ENCODE measurements around the gene GLUL. TPM values are rescaled to one million over a fixed set of nuclear protein-coding genes. Genes with fewer than 3 reads are reported as not detected.

The GLUL gene
- total and polyA plus RNA-seq, 4 experiments from 2014 or later: 78.5 to 96.0 (median 89.5) TPM

DNA sequence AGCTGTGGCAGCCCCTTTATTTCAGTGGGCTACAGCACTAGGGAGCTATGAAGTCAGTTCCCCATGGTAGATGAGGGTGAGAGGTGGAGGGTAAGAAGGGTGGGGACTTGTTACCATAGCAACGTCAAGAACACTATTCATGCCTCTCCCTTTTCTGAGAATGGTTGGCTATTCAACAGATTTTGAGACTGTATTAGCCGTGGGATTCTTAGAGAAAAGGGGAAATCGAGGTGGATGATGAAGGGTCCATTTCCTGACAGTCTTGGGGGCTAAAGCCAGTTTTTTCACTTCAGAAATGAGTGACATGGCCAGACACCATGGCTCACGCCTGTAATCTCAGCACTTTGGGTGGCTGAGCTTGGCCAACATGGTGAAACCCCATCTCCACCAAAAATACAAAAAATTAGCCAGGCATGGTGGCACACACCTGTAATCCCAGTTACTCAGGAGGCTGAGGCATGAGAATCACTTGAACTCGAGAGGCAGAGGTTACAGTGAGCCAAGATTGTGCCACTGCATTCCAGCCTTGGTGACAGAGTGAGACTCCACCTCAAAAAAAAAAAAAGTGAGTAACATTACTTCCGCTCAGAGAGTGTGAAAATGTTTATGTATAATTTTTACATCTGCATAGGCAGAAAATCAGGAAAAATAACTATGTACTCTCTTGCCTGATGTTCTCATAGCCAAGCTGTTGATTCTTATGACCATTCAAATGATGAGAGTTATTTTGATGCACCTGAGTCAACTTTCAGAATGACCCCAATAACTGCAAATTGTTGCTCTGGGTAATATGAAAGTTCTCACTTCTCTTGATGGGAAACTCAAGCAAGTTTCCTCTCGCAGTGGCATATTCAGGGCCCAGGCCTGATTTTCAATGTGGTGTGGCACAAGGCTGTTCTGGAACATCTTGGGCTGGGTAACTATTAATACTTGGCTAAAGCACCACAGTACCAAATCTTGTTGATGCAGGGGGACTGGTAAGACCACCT is 35.1 kb upstream of the GLUL start:
- Mint-ChIP-seq H3K27ac (peak overlapping the region in 1 of 7 donors; percentile 18), H3K9me3 (peaks cover 0 to 1% (median 0%) of the 10 kb centered on the region in 8 donors), H3K36me3 (no peaks in the 10 kb centered on the region), H3K4me1 (peaks cover 11 to 22% (median 16%) of the 10 kb centered on the region in 4 donors), H3K27me3 (no peaks in the 10 kb centered on the region), H3K4me3 (no peak overlapping the region)
- intact Hi-C loops (cut with micrococcal nuclease): no loop called here
- Histone ChIP-seq H3K4me3 (ENCODE audit: low read length in 2 of 2) (no peak overlapping the region), H3K4me1 (ENCODE audit: insufficient read depth, low read length) (peaks cover 17% of the 10 kb centered on the region), H3K27me3 (ENCODE audit: insufficient read depth, low read length) (no peaks in the 10 kb centered on the region), H3K9me3 (ENCODE audit: control insufficient read depth in 1 of 2, low read length in 2 of 2) (no peaks in the 10 kb centered on the region), H3K36me3 (ENCODE audit: insufficient read depth, low read length) (no peaks in the 10 kb centered on the region), H3K27ac (ENCODE audit: low read depth, low read length) (no peak overlapping the region)
- POLR2A ChIA-PET (ENCODE audit: partially characterized antibody): no interaction called here
- CTCF ChIA-PET (ENCODE audit: partially characterized antibody): no interaction called here
- DNase-seq: no peak

DNA sequence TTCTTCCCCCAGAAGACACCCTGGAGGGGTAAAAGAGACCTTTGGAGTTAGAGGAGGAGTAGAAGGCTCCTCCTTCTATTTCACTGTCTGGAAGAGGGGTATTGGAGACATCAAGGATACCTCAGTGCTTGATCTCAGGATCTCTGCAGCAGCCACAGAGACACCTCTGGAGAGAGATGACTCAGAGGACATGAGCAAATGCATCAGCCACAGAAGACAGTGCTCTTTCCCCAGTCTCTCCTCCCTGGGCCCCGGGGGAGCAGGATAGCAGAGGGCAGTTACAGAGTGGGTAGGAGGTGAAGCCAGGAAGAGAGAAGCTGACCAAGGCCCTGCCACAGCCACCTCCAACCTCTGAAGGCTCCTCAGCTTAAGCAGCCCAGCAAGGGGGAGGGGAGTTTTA is 24.2 kb upstream of the GLUL start:
- POLR2A ChIA-PET (ENCODE audit: partially characterized antibody): no interaction called here
- Mint-ChIP-seq H3K27me3 (peaks cover 7 to 11% of the 10 kb centered on the region in 2 donors), H3K4me3 (no peak overlapping the region), H3K36me3 (no peaks in the 10 kb centered on the region), H3K9me3 (peaks cover 0 to 5% (median 0%) of the 10 kb centered on the region in 8 donors), H3K27ac (no peak overlapping the region), H3K4me1 (no peaks in the 10 kb centered on the region)
- no peaks in the 10 kb centered on the region for H3K36me3 ChIP-seq (ENCODE audit: insufficient read depth, low read length)
- no peaks in the 10 kb centered on the region for H3K9me3 ChIP-seq (ENCODE audit: control insufficient read depth in 1 of 2, low read length in 2 of 2)
- no peak overlapping the region for H3K4me3 ChIP-seq (ENCODE audit: low read length in 2 of 2)
- CTCF ChIA-PET (ENCODE audit: partially characterized antibody): no interaction called here
- H3K4me1 ChIP-seq (ENCODE audit: insufficient read depth, low read length): no peaks in the 10 kb centered on the region
- H3K27me3 ChIP-seq (ENCODE audit: insufficient read depth, low read length): no peaks in the 10 kb centered on the region
- H3K27ac ChIP-seq (ENCODE audit: low read depth, low read length): no peak overlapping the region
- no peak for DNase-seq
- intact Hi-C loops (cut with micrococcal nuclease): no loop called here

DNA sequence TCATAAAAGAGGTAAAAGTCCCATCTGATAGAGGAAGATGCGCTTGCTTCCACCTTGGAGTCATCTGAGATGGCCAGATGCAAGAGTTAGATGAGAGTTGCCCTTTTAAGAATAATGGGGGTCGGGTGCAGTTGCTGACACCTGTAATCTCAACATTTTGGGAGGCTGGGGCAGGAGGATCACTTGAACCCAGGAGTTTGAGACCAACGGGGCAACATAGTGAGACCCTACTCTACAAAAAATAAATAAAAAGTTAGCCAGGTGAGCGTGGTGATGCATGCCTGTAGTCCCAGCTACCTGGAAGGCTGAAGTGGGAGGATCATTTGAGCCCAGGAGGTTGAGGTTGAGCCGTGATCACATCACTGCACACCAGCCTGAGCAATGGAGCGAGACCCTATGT is 22.4 kb upstream of the GLUL start:
- POLR2A ChIA-PET (ENCODE audit: partially characterized antibody): no interaction called here
- Histone ChIP-seq H3K4me1 (ENCODE audit: insufficient read depth, low read length) (no peaks in the 10 kb centered on the region), H3K36me3 (ENCODE audit: insufficient read depth, low read length) (no peaks in the 10 kb centered on the region), H3K27ac (ENCODE audit: low read depth, low read length) (no peak overlapping the region), H3K4me3 (ENCODE audit: low read length in 2 of 2) (no peak overlapping the region), H3K9me3 (ENCODE audit: control insufficient read depth in 1 of 2, low read length in 2 of 2) (no peaks in the 10 kb centered on the region), H3K27me3 (ENCODE audit: insufficient read depth, low read length) (no peaks in the 10 kb centered on the region)
- Mint-ChIP-seq H3K4me1 (no peaks in the 10 kb centered on the region), H3K27ac (no peak overlapping the region), H3K9me3 (no peaks in the 10 kb centered on the region), H3K4me3 (no peak overlapping the region), H3K36me3 (no peaks in the 10 kb centered on the region), H3K27me3 (peaks cover 6 to 21% of the 10 kb centered on the region in 2 donors)
- DNase-seq: no peak
- CTCF ChIA-PET (ENCODE audit: partially characterized antibody): interaction anchor here (0.9 kb wide), 1 partner anchor 328 kb away, joined by 4 read pairs; no protein-coding TSS in a partner anchor
- intact Hi-C loops (cut with micrococcal nuclease): no loop called here

DNA sequence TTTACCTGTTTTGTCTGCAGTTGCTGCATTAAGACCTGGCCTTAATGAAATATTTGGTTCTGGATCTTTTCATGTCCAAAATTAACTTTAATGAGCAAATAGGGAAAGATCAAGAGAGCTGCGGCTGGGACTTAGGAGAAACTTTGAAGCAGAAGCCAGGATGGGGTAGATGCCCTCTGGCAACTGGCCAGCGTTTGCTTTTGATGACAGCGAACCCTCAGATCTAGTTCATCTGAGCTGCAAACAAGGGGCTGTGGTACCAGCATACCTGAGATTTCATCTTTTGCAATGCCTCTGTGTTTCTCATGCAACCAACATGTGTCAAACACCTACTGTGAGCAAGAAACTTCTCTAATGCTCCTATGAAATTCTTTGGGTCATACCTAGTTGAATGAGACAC is 21.9 kb upstream of the GLUL start:
- Mint-ChIP-seq H3K4me1 (no peaks in the 10 kb centered on the region), H3K36me3 (no peaks in the 10 kb centered on the region), H3K4me3 (no peak overlapping the region), H3K9me3 (no peaks in the 10 kb centered on the region), H3K27ac (no peak overlapping the region), H3K27me3 (peaks cover 7 to 23% of the 10 kb centered on the region in 2 donors)
- Histone ChIP-seq H3K4me1 (ENCODE audit: insufficient read depth, low read length) (no peaks in the 10 kb centered on the region), H3K27me3 (ENCODE audit: insufficient read depth, low read length) (no peaks in the 10 kb centered on the region), H3K27ac (ENCODE audit: low read depth, low read length) (no peak overlapping the region), H3K4me3 (ENCODE audit: low read length in 2 of 2) (no peak overlapping the region), H3K36me3 (ENCODE audit: insufficient read depth, low read length) (no peaks in the 10 kb centered on the region), H3K9me3 (ENCODE audit: control insufficient read depth in 1 of 2, low read length in 2 of 2) (no peaks in the 10 kb centered on the region)
- intact Hi-C loops (cut with micrococcal nuclease): no loop called here
- ChIA-PET CTCF (ENCODE audit: partially characterized antibody) (interaction anchor here (0.9 to 1.2 kb wide), 2 partner anchors 270 to 328 kb away, joined by 4 to 6 read pairs; no protein-coding TSS in a partner anchor), POLR2A (ENCODE audit: partially characterized antibody) (no interaction called here)
- no peak for DNase-seq

DNA sequence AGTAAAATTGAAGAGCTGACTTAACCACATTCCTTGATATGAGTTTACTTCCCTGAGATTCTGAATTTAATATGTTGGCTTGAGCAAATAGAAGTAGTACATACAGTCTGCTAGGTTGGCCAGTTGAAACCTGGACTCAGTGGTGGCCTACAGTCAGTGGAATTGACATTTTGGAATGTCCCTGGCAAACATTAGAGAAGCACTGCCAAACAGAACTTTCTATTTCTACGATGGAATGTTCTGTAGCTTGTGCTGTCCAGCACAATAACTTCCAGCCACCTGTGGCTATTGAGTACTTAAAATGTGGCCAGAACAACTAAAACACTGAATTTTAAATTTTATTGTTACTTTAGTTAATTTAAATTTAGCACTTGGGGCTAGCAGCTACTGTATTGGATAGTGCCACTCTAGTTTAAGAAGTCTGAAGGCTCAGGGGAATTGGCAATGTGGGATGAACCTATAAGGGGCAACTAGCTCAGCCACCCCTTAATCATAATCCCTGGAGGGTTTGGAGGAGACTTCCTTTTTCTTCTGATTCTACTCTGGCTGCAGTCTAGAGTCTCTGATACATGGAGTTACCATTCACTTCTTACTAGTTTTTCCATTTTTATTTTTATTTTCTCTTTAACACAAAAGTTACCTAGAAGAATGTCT is 19.2 kb upstream of the GLUL start:
- H3K4me3 Mint-ChIP-seq: no peak overlapping the region
- Histone ChIP-seq H3K27me3 (ENCODE audit: insufficient read depth, low read length) (no peaks in the 10 kb centered on the region), H3K4me3 (ENCODE audit: low read length in 2 of 2) (no peak overlapping the region), H3K4me1 (ENCODE audit: insufficient read depth, low read length) (no peaks in the 10 kb centered on the region), H3K36me3 (ENCODE audit: insufficient read depth, low read length) (no peaks in the 10 kb centered on the region), H3K9me3 (ENCODE audit: control insufficient read depth in 1 of 2, low read length in 2 of 2) (no peaks in the 10 kb centered on the region), H3K27ac (ENCODE audit: low read depth, low read length) (no peak overlapping the region)
- ChIA-PET POLR2A (ENCODE audit: partially characterized antibody) (no interaction called here), CTCF (ENCODE audit: partially characterized antibody) (interaction anchor here (1.3 to 1.4 kb wide), 2 partner anchors 267 to 330 kb away, joined by 3 to 5 read pairs; no protein-coding TSS in a partner anchor)
- H3K27ac Mint-ChIP-seq: no peak overlapping the region
- peaks cover 0 to 4% (median under 1%) of the 10 kb centered on the region in 8 donors for H3K9me3 Mint-ChIP-seq
- no peaks in the 10 kb centered on the region for H3K4me1 Mint-ChIP-seq
- H3K36me3 Mint-ChIP-seq: no peaks in the 10 kb centered on the region
- DNase-seq: no peak
- peaks cover 19 to 33% of the 10 kb centered on the region in 2 donors for H3K27me3 Mint-ChIP-seq
- intact Hi-C loops (cut with micrococcal nuclease): no loop called here

DNA sequence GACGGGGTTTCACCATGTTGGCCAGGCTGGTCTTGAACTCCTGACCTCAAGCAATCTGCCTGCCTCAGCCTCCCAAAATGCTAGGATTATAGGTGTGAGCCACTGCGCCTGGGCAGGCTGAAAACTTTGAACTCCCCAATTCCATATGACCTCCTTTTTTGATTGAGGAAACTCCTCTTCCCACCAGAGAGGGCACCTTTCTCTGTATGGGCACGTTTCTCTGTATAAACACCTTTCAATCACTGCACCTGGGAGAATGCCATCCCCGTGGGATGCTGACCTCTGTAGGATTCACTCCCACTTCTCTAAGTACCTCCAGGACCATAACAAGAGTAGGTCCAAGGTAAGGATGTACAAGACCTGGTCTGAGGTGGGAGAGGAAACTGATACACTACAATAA is 18.5 kb upstream of the GLUL start:
- Histone ChIP-seq H3K27me3 (ENCODE audit: insufficient read depth, low read length) (no peaks in the 10 kb centered on the region), H3K4me1 (ENCODE audit: insufficient read depth, low read length) (no peaks in the 10 kb centered on the region), H3K27ac (ENCODE audit: low read depth, low read length) (no peak overlapping the region), H3K9me3 (ENCODE audit: control insufficient read depth in 1 of 2, low read length in 2 of 2) (no peaks in the 10 kb centered on the region), H3K36me3 (ENCODE audit: insufficient read depth, low read length) (no peaks in the 10 kb centered on the region), H3K4me3 (ENCODE audit: low read length in 2 of 2) (no peak overlapping the region)
- Mint-ChIP-seq H3K4me3 (no peak overlapping the region), H3K36me3 (no peaks in the 10 kb centered on the region), H3K4me1 (no peaks in the 10 kb centered on the region), H3K27ac (no peak overlapping the region), H3K27me3 (peaks cover 25 to 33% of the 10 kb centered on the region in 2 donors), H3K9me3 (peaks cover 3 to 7% (median 5%) of the 10 kb centered on the region in 8 donors)
- CTCF ChIA-PET (ENCODE audit: partially characterized antibody): interaction anchor here (0.8 to 1.4 kb wide), 2 partner anchors 10 to 330 kb away, joined by 3 to 5 read pairs; partner anchors contain the start of gene TEDDM1
- intact Hi-C loops (cut with micrococcal nuclease): no loop called here
- DNase-seq: no peak
- POLR2A ChIA-PET (ENCODE audit: partially characterized antibody): no interaction called here

DNA sequence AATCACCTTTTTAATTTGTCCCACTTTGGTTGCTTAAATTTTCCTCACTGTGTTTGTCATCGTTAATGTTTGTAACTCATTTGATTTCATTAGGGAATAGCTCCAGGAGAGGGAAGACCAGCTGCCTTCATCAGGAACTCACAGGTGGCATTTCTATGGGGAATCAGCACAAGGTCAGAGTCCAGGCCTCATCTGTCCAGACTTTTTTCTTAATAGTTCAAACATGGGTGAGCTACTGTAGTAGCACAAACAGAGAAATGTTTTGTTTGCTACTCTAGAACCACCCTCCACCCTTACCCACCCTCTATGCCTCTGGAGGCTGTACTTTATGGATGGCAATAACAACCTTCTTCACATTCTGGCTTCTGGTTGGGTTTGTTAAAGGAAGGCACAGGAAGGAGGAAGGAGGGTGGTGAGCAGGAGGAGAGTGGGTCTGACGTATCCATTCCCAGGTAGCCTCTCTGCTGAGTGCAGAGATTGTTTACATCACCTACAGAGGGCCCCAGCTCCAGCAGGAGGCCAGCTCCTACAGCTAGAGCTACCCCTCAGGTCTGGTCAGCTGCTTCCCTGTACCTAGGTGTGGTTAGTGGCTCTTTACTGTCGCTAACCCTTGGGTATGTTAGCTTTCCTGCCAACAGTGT is 17.0 kb upstream of the GLUL start:
- Mint-ChIP-seq H3K27ac (no peak overlapping the region), H3K27me3 (peaks cover 24 to 26% of the 10 kb centered on the region in 2 donors), H3K36me3 (no peaks in the 10 kb centered on the region), H3K4me3 (no peak overlapping the region), H3K4me1 (no peaks in the 10 kb centered on the region), H3K9me3 (peaks cover 3 to 7% (median 5%) of the 10 kb centered on the region in 8 donors)
- POLR2A ChIA-PET (ENCODE audit: partially characterized antibody): no interaction called here
- Histone ChIP-seq H3K9me3 (ENCODE audit: control insufficient read depth in 1 of 2, low read length in 2 of 2) (no peaks in the 10 kb centered on the region), H3K36me3 (ENCODE audit: insufficient read depth, low read length) (no peaks in the 10 kb centered on the region), H3K4me1 (ENCODE audit: insufficient read depth, low read length) (no peaks in the 10 kb centered on the region), H3K4me3 (ENCODE audit: low read length in 2 of 2) (no peak overlapping the region), H3K27me3 (ENCODE audit: insufficient read depth, low read length) (no peaks in the 10 kb centered on the region), H3K27ac (ENCODE audit: low read depth, low read length) (no peak overlapping the region)
- CTCF ChIA-PET (ENCODE audit: partially characterized antibody): interaction anchor here (1.0 to 1.7 kb wide), 2 partner anchors 11 to 265 kb away, joined by 3 to 6 read pairs; no protein-coding TSS in a partner anchor
- DNase-seq: no peak
- intact Hi-C loops (cut with micrococcal nuclease): no loop called here
